Upper lobe of left lung (tissue), 4 donors: ENCODE results near the gene STAC.

ENCODE experiments used
- CTCF ChIP-seq, 6 experiments: fragments of 450-650 bp in 4 of 6; fragments of 200-600 bp in 2 of 6; sonication (generic) in 2 of 6; IDR thresholded peaks; one replicate each; pipeline ENCODE4 v1.5.1; 2016 to 2019; ENCODE audit warnings: antibody characterized with exemption in 6 of 6
- EP300 ChIP-seq, 4 donors: sonication (generic); formaldehyde crosslinking; IDR thresholded peaks; one replicate each; pipeline ENCODE4 v1.5.1; 2017; ENCODE audit warnings: antibody characterized with exemption in 4 of 4, control low read depth in 2 of 4

DNA sequence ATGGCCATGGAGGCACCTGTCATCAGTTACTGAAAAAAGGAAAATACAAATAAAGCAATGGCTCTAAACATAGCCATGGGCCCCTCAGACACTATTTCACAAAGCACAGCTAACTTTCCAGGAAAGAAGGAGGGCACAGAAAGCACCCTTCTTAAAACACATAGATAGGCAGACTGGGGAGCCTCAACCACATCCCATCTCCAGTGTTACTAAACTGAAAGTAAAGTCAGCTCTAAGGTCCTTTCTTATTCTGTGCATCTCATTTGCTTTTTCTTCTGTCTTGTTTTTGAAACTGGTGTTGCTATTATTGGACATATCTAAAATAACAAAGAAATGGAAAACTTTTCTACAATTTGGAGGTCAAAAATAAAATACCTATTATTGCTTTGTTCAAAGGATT lies 48.2 kb upstream of the STAC start:
- no peak for TF ChIP-seq CTCF (IDR thresholded peaks at IDR 0.05)
- TF ChIP-seq EP300 (IDR thresholded peaks at IDR 0.05), result no peak
